A549 (cell line): ENCODE measurements around the gene ANKRD6.

Experiments used
- CTCF ChIP-seq: fragments of >200 bp; sonication (Bioruptor Twin); formaldehyde crosslinking; IDR thresholded peaks from 3 replicates; pipeline ENCODE4 v1.5.1; 2016
- EP300 ChIP-seq, 2 experiments: fragments of >200 bp; sonication (Bioruptor Twin); formaldehyde crosslinking; IDR thresholded peaks; 2 replicates in 1 of 2; 3 replicates in 1 of 2; pipeline ENCODE4 v1.6.1; 2016 to 2017
- ESRRA ChIP-seq: fragments of 150-350 bp; IDR thresholded peaks from 2 replicates; pipeline ENCODE4 v1.6.1; 2014; ENCODE audit warnings: mild to moderate bottlenecking, low read length, borderline replicate concordance
- HOXB5 ChIP-seq: fragments of 250-450 bp; sonication (Bioruptor Pico); IDR thresholded peaks from 2 replicates; pipeline ENCODE4 v1.5.0; 2020; ENCODE audit warnings: mild to moderate bottlenecking, moderate library complexity
- JUNB ChIP-seq: fragments of >200 bp; sonication (Bioruptor Twin); formaldehyde crosslinking; IDR thresholded peaks from 2 replicates; pipeline ENCODE4 v1.6.1; 2016
- KDM5A ChIP-seq: fragments of 200-600 bp; sonication (generic); IDR thresholded peaks from 2 replicates; pipeline ENCODE4 v1.6.1; 2016; ENCODE audit warnings: antibody characterized with exemption, mild to moderate bottlenecking
- MAX ChIP-seq: IDR thresholded peaks from 2 replicates; pipeline ENCODE4 v1.6.1; 2012
- POLR2A ChIP-seq: IDR thresholded peaks from 2 replicates; pipeline ENCODE4 v1.6.1; 2012; ENCODE audit warnings: mild to moderate bottlenecking, low read length
- RAD21 ChIP-seq, 2 experiments: fragments of >200 bp in 1 of 2; sonication (Bioruptor Twin) in 1 of 2; formaldehyde crosslinking in 1 of 2; IDR thresholded peaks in 1 of 2; conservative IDR thresholded peaks in 1 of 2; 2 replicates in 1 of 2; 3 replicates in 1 of 2; pipeline ENCODE4 v1.6.1; 2012 to 2018; ENCODE audit warnings: inconsistent platforms in 1 of 2
- TP53 ChIP-seq: fragments of 250-450 bp; sonication (Bioruptor Pico); IDR thresholded peaks from 2 replicates; pipeline ENCODE4 v1.5.0; 2021; ENCODE audit warnings: mild to moderate bottlenecking, moderate library complexity

GRCh38 chr6:89590133-89590532 is 157.2 kb downstream of the ANKRD6 start:
- TF ChIP-seq HOXB5 = no peak
- no peak for TF ChIP-seq CTCF
- TF ChIP-seq TP53 (CRISPR knock-in tag) = no peak
- no peak for TF ChIP-seq MAX
- no peak for TF ChIP-seq POLR2A
- no peak for TF ChIP-seq ESRRA
- TF ChIP-seq EP300 (IDR thresholded peaks at IDR 0.05) = no peak
- no peak for TF ChIP-seq KDM5A
- no peak for TF ChIP-seq JUNB
- TF ChIP-seq RAD21 (conservative IDR thresholded peaks at IDR 0.05 in 1 of 2, IDR thresholded peaks at IDR 0.05 in 1 of 2) = no peak
